NCI-H1417 (cell line): ENCODE results near the gene SYT6.

Source experiments
- DNase-seq, 3 experiments: peaks; one replicate each; lab custom pipeline; 2025; lab: John Stamatoyannopoulos, UW

Gene SYT6, protein sequence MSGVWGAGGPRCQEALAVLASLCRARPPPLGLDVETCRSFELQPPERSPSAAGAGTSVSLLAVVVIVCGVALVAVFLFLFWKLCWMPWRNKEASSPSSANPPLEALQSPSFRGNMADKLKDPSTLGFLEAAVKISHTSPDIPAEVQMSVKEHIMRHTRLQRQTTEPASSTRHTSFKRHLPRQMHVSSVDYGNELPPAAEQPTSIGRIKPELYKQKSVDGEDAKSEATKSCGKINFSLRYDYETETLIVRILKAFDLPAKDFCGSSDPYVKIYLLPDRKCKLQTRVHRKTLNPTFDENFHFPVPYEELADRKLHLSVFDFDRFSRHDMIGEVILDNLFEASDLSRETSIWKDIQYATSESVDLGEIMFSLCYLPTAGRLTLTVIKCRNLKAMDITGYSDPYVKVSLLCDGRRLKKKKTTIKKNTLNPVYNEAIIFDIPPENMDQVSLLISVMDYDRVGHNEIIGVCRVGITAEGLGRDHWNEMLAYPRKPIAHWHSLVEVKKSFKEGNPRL

DNA sequence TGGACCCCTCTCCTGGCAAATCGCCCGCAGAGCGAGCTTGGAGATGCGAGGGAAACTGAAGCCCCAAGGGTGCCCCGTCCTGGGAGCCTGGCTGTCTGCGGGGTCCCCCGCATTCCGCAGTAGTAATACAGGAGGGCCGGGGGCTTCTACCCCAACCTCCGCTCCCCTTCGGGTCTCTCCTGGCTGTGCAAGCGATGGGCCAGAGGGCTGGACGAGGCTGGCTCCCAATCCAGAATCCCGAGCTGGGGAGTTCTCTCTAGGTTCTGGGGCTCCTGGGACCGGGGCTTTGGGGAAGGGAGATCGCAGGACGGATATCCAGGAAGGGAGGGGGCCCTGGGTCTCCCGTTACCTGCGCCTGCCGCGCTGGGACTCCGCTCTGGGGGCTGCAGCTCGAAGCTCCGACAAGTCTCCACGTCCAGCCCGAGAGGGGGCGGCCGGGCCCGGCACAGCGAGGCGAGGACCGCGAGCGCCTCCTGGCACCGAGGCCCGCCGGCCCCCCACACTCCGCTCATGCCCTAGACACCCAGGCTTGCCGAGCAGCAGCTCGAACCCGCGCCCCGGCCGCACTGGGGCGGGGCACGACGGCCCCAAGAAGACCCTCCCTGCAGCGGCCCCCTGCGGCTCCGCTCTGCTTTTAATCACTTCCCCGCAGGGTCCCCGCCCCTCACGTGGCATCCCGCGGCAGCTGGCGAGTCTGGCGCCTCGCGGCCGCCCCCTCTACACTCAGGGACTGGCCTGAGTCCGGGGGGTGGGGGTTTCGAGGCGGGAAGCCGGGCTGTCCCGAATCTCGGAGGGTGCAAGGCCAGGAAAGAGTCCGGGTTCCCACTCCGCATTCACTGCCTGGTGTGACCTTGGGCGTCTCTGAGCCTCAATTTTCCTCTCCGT is at the start of gene SYT6:
Gene SYT6 (minus strand): TSS at position 609 of the 885 bp plus-strand sequence. CDS start 97 bp downstream, at position 512.
- peak in 2 of 3 experiments; percentile 45 to 65 for DNase-seq

DNA sequence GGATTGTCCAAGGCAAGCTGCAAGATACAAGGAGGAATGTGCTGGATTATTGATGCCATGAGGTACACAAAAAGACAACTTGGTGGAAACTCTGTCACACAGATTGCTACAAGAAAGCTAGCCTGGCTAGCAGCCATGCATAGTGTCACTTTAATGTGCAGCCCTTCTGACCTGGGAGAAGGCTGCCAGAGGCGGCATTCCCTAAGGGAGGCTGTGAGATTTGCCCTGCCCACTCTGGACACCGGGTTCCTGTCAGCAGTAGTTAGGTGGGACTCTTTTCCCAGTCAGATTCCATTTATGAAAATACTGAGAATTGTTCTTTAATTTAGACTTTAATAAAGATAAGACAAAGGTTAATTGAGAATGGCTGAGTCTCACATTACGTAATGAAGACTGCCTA is 47.8 kb upstream of the SYT6 start:
- DNase-seq, result no peak

DNA sequence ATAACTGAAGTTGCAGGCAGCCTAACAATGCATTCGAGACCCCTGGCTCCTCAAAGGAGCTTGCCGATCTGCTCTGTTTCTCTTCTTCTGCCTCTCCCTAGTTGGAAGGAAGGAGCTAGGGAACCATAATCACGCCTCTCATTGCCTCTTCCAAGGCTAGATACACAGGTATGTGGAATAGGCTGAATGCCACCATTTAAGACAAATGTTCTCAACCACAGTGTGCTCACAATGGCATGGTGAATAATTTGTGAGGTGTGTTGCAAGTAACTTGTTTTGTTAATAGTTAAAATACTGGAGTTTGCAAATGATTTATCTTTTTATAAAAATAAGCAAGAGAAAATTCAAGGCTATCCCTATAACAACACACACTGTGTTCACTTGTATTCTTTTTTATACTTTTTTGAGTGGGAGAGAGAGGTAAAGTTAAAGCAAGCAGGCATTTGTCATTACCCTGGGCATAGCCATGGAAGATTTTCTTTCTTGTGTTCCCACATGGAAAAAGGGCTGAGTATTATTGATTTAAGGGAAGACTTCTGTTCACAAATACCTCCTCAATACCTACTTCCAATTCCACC is 45.4 kb upstream of the SYT6 start:
- no peak for DNase-seq

DNA sequence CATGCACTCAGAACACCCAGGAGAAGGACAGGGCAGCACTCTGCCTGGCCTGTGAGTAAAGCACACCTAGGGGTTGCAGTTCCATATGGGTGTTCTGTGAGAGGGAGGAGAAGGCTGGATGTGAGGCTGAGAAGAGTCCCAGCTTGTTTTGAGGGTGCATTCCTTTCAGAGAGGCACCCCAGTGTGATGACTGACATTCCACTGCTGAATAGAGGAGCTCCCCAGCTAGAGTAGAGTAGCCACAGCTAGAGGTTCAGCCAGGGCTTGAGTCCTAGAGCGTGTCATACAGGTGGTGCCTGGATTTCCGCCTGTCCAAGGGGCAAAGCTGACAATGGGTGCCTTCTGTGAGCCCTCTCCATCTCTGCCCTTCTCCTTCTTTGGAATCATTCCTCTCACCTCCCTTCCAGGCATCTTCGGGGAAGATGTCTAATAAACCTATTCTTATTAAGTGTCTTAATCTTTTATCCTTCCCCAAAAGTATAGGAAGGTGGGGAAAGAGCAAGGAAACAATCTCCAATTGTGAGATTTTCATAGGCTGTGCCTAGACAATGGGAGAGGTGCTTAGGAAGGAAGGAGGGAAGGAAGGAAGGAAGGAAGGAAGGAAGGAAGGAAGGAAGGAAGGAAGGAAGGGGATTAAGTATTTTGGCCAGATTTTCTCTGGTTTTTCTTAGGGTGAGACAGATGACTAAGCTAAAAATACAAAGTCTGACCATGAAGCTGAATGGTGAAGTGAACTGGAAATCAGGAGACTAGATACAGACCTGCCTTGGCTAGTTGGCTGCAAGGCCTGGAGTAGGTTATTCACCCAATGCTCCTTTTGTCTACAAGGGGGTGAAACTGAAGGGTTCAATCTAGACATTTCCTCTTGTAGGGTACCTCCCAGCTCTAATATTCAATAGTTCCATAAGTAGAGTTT is 43.6 kb upstream of the SYT6 start:
- no peak for DNase-seq

DNA sequence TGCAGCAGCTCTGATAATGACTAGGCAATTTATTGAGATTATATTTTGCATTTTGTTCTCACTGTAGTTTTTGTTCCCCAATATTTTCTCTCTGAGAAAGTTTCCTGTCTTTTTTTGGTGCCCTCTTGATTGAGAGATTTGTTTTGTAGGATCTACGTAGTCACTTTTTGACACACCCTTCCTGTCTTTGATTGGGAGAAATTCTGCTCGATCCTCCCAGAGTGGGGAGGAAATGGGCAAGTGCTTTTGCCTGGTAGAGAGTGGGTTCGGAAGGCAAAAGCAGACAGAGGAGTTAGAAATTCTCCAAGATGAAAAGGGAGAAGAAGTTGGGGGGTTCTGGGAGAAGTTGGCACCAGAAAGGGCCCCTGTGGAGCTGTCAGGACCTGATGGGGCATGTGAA is 42.1 kb upstream of the SYT6 start:
- DNase-seq, result no peak

DNA sequence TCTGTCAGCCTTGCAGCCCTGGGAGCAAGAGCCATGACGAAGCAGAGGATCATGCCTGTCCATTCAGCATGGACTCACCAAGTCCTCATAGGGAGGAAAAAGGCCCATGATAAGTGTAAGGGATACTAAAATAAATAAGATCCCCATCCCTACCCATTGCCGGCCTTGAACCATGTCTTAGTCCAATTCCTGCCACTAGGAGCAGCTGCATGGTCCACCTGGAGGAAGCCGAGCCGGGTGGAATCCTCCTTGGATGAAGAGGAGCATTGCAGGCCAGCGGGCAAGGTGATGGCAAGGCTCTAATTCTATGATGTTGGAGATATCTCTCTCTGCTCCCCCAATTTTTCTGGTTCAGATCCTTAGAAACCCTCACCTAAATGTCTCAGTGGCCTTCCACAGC is 38.7 kb upstream of the SYT6 start:
- no peak for DNase-seq

DNA sequence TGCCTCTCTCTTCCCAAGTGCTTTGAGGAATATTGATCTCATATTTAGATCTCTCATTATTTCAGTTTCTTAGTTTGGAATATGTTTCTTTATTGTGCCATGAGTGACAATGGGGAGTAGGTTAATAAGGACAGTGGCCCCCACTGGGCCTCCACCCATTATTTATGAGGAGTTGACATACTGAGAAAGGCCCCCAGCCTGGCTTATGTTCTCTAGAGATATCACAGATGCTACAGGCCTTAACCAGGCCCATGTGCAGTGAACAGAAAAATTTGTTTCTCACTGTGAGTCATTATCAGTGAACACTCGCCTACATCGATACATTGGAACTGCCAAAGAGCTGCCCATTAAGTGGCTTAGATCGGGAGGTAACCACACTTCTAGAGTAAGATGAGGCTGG is 35.7 kb upstream of the SYT6 start:
- no peak for DNase-seq

DNA sequence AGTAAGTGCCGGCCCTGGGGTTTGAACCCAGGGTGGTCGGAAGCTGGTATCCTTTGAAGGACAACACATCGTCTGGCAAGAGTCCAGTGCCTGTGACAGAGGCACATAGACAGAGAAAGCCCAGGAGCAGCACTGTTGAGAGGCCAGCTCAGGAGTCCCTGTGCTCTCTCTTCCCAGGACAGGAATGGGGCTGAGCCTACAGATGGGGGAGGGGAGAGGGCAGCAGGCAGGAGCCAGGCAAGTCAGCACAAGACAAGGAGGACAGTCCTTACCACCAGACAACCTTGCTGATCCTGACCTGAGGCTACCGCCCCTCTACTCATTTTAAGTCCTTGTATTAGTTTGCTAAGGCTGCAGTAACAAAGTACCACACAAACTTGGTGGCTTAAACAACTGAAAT is 27.7 kb upstream of the SYT6 start:
- DNase-seq, result no peak

DNA sequence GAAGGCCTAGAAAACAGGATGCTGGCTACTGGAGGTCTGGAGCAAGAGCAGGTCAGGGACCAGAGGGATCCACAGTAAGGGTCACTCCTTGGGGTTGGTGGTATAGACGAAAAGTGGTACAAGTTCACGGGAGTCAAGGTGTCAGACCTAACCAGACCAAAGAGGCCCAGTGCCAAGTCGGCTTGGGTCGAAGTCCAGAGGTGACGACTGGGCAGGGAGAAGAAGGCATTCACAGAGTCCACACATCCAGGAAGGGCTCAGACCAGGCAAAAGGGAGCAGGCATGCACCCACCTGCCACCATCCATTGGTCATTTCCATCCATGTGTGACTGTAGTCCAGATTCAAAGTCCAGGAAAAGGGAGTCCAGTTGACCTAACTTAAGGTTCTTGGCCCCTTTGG is 27.1 kb upstream of the SYT6 start:
- DNase-seq, result no peak

DNA sequence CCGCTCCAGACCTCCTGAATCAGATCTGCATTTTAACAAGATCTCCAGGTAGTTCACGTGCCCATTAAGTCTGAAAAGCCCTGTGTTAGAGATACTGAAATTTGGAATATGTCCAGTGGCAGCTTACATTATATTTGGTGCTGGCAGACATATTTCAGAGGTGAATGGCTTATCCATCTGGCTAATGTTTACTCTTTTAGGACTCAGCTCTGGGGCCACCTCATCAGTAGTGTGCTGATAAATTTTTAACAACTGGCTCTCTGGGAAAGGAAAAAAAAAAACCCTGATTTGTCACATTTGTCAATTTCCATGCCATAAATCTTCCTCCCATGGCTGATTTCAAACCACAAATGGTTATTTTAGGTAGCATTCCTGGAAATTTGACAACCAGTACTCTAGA is 25.3 kb upstream of the SYT6 start:
- no peak for DNase-seq

DNA sequence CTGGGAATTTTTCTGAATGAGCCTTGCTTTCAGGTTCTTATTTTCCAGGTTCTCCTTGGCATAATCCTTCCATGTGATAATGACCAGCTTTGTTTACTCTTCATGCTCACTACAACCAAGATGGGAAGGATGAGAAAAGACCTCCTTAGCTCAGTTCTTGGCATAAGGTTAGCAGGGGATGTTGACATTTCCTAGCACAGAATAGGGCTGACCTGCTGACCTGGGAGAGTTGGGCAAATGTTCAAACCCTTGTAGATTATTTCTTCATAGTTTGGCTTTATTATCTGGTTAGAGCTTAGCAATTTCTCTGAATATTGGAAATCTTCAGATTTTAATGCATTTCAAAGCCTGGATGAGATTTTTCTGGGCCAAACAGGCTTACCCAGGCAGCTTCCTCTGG is 23.6 kb upstream of the SYT6 start:
- DNase-seq, result no peak

DNA sequence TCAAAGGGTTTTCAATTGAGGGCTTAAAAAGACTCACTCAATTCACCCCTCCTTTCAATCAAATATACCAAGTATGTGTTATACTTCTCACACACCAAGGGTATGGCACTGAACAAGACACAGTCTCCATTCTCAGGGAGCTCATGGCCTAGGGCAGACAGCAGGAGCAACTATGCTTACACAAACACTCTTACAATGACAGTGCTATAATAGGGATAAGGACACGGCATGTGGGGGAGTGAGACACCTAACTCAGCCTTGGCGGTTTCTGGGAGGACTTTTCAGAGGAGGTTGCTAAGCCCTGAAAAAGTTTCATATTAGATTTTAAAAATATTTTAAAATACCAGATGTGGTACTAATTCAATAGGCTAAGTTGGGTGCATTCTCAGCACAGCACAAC is 22.7 kb upstream of the SYT6 start:
- no peak for DNase-seq

DNA sequence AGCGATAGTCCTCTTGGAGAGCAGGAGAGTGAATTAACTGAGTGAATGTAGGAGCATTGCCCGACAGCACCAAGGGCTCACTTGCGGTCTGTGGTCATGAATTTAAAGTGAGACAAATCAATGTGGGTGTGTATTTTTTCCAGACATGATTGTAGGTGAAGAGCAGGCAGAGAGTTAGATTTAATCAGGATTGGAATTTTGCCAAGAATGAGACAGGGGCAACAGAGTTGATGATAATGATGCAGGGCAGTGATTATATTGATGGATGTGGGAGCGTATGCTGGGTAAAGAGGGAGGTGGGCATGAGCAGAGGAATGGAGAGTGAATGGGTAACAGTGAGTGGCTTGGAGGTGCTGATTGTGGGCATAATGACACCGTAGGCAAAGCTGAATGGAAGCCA is 20.0 kb upstream of the SYT6 start:
- DNase-seq, result peak; percentile 2 to 90 (median 46)

DNA sequence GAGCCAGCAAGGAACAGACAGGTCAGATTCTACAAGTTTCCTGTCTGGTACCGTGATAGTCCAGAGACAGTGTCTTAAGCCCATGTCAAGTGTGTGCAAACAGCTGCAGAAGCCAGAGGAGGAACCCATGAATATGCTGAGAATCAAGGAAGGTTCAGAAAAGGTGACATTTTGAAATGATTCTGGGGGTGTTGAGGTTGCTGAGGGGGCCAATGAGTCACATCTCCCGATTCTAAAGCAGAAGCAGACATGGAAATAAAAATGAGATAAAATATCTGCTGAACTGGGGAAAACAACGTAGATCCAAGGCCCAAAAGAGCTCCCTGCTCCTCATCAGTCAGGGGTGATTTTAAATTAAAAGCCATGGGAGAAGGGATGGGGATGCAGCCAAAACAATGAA is 15.8 kb upstream of the SYT6 start:
- no peak for DNase-seq

DNA sequence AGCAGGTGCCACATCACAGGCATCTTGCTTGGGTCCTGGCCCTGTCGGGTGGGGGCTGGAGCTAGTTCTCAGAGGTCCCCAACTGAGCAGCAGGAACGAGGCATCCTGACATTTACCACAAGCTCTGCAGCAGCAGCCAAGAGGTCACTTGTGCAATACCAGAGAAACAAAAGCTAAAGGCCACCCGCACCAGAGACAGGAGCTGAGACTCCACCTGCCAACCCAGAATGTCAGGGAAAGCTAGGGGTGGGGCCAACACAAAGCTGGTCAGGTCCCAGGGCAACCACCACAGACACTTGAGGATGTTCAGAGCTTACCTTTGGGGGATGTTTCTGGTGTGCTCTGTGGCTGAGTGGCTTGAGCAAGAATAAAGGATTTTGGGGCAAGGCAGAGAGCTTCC is 13.6 kb upstream of the SYT6 start:
- no peak for DNase-seq

DNA sequence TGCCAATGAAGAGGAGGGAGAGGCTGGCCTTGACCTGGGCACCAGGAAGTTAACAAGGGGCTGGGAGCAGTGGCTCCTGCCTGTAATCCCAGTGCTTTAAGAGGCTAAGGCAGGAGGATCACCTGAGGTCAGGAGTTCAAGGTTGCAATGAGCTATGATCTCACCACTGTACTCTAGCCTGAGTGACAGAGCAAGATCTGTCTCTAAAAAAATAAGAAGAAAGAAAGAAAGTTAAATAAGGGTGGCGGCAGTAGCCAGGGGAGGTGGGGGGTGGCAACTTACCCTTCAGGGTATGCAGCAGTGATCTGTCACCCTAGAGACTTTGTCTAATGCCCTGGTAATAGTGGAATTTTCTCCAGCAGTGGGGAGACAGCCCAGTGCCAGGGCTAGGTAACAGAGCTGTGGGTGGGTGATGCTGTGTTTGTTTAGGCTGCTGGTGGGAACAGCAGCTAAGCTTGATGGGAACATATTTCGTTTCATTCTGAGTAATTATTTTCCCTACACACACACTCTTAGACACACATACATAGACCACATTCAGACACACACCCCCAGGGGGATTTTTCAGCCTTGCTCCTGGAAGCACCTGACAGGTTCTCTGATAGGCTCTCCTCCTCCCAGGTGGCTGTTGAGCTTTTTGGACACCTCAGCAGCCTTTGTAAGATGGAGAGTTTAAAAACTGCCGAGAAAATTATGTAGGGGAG is 11.3 kb upstream of the SYT6 start:
- DNase-seq, result no peak

DNA sequence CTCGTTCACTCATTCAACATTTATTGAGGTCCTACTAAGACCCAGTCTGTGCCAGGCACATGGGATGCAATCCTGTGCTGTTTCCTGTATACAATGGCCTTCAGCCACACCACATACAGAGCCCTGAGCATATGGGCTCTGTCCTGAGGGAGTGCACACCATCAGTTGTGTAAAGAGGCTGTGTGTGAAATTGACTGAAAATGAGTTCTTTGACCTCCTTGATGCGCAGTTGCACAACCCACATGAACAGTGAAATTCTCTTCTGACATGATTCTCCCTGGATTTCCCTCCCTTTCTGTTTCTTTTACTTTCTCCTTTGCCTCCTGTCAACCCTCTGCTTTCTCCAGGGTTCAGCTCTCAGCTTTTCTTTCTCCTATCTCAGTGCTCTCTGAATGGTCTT is 6.3 kb upstream of the SYT6 start:
- DNase-seq, result no peak

DNA sequence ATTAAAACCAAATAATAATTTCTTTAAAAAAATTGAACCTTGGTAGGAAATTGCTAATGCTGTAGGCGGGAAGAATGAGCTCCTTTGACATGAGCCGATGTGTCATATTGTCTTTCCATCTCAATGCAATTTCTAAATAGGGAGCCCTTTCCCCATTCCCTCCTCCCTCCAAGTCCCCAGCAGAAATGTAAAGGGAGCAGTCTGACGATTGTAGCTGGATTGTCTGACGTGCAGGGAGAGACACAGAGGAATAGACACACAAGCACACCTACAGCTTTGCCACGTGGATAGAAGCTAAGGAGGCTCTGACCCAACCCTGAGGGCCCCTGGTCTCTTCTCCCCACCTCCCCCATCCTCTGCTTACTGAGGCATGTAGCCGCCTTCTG is 3.6 kb upstream of the SYT6 start:
- no peak for DNase-seq

DNA sequence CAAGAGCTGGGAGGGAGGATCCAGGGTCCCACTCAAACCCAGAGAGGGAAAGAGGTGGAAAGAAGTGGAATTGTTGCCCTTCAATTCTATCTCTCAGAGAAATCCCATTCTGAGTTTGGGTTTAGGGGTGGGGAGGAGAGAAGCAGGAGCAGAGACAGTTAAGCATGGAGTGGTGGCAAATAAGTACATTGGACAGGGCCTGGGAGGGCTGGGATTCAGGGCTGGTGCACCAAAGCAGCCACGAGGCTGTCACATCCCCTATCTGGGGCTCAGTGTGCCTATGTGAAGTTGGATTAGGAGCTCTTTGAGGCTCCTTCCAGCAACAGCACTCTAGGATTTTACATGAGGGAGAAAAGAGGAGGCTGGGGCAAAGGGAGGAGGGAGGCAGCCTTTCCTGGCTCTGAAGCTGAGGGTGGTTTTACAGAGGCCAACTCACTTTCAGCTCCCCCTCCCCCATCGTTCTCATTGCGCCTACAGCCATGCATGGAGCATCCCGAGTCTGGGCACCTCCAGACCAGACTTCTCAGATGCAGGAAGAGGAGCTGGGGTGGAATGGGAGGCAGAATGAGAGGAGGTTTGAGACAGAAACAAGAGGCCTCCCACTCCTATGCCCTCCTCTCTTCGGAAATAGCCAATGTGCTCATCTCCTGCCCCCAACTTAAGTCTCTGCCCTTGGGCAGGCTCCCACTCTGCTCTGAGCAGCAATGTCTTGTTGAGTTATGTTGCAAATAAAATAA is 3.0 kb upstream of the SYT6 start:
- DNase-seq, result no peak

DNA sequence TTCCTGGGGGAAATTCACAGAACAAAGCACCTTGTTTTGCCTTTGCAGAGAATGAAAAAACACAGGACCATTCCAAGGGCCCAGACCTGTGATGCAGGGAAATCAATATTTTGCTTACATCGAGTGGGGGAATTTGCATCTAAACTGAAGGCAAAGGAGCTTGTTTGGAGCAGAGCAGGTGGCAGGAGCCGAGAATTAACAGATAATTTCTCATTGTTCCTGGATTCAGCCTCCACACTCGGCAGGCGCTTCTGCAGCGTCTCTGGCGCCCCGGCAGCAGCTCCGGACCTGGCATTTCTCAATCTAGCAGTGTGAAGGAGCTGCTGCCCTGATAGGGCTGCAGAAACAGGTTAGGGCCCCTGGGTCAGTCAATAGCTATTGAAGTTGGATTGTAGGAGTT is 2.0 kb upstream of the SYT6 start:
- DNase-seq, result peak in 2 of 3 experiments; percentile 2 to 38
